Stimulated activated CD8-positive, alpha-beta memory T cell treated with anti-CD3 and anti-CD28 coated beads, Interleukin-4, amount 100 ng/mL, for 24 hours (primary cell): ENCODE measurements around the gene ALG12.

Source experiments
- DNase-seq: peaks from one replicate; pipeline ENCODE4 v3.0.0-alpha.2; 2020; ENCODE audit warnings: low read depth

The ALG12 gene

DNA sequence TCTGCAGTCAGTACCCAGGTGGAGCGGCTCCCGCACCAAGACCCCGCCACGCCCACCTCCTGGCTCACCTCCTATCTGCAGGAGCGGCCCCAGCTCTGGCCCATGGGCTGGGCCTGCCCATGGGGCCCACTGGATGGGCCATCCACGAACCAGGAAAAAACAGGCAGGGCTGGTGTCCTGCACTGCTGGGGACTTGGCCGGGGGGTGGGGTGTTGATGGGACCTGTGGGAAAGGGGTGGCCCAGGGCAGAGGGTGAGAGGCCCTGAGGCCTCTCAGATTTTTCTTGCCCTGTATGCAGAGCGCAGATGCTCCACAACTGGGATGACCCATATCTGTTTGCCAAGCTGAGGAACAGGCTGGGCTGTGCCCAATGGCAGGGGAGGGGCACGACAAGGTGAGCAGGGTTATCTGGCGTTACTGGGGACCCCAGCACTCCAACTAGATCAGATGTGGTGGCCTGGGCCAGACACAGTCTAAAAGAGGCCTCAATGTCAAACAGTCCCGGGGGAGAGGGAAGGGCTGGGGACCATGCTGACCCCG, 39.7 kb upstream of the ALG12 start:
- no peak for DNase-seq

- no peak for DNase-seq
Measured at GRCh38 chr22:49956914-49957825, 38.9 kb upstream of the ALG12 start.

GRCh38 chr22:49956418-49956770, 38.2 kb upstream of the ALG12 start:
- no peak for DNase-seq

- DNase-seq: no peak
Measured at GRCh38 chr22:49955581-49956417, 37.6 kb upstream of the ALG12 start.

DNA sequence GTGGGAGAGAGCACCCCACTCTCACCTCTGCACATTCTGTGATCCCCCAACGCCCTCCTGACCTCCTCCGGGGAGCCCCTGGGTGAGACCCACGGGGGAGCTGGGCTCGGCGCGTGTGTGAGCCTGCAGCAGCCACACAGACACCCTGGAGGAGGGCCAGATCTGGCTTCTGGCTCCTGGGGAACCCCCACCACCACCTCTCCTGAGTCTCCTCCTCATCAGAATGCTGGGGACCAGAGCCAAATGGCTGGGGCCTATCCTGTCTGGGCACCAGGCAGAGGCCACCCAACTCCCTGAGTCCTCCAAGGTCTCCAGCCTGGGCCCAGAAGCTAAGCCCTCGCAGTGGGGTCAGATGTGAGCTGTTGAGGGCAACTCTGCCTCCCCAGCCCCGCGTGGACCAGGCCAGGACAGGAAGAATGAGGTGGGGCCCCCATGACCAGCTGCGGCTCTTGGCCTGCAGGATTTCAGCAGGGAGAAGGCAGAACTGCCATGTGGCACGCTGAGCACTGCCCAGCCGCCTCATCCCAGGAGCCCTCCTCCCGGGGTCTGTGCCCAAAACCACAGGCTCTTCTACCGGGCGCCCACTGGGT, 36.8 kb upstream of the ALG12 start:
- DNase-seq: no peak

DNA sequence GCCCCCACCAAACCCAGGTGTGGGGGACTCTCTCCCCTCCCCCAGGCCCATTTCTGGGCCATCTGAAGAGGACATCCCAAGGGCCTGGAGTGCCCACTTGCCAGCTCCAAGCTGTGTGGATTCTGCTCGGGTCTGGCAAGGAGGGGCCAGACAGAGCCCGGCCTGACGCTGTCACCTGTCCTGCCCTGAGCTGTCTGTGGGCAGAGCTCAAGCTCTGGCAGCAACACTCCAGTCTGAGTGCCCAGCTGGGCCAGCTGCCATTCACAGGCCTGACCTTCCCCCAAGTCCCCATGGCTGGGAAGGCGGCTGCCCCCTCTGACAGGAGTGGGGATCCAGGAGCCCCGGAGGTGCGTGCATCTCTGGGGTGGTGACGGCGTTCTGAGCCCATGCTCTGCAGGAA, 36.1 kb upstream of the ALG12 start:
- no peak for DNase-seq

GRCh38 chr22:49953680-49954344, 35.6 kb upstream of the ALG12 start:
- DNase-seq: no peak

DNA sequence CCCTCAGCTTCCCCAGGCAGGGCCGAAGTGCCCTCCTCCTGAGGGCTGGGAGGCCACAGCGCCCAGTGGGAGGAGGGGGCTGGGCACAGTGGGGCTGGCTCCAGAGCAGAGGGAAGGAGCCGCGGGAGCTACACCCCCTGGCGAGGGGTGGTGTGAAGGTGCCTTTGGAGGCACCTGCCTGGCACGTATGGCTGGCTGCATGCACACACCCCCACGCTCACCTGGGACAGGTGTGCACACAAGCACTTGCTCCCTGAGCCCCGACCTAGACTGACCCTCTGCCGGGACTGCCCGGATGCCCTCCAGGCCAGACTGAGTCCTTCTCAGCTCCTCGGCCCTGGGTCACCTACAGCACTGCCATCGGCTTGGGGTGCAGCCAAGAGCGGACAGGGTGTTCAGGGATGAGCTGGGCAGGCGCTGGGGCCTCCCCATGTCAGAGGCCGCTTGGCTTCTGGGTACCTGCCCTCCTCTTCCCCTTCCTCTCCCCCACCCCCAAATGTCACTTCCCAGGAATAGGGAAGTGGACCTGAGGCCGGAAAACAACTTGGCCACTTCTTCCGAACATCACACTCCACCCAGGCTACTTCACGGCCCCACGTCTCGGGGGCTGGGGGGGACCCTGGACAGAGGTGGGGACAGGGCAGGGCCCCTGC, 34.9 kb upstream of the ALG12 start:
- no peak for DNase-seq

GRCh38 chr22:49951986-49952896, 34.0 kb upstream of the ALG12 start:
- no peak for DNase-seq

GRCh38 chr22:49951678-49951985, 33.4 kb upstream of the ALG12 start:
- DNase-seq: no peak

- peak; percentile 81 for DNase-seq
Measured at GRCh38 chr22:49951000-49951677, 32.9 kb upstream of the ALG12 start.

DNA sequence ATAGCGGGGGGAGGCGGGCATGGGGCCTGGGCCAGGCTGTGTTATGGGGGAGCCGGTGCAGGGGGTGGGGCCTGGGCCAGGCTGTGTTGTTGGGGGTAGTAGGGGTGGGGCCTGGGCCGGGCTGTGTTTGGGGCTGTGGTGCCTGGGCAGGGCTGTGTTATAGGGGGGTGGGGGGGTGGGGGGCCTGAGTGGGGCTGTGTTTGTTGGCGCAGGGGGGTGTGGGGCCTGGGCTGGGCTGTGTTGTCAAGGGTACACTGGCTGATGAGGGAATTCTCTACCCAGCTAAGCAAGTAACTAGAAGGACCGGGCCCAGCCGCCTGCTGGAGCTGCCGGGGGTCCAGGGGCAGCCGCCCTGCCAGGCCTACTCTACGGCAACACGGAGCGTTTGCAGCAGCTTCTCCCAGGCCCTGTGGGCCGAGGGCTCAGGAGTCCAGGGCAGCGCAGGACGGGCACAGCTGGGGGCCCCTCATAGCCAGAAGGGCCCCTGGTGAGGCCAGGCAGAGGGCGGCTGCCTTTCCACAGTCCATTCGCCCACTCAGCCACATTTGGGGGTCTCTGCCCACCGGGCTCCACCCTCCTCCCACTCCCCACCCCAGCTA, 32.3 kb upstream of the ALG12 start:
- DNase-seq: no peak

DNA sequence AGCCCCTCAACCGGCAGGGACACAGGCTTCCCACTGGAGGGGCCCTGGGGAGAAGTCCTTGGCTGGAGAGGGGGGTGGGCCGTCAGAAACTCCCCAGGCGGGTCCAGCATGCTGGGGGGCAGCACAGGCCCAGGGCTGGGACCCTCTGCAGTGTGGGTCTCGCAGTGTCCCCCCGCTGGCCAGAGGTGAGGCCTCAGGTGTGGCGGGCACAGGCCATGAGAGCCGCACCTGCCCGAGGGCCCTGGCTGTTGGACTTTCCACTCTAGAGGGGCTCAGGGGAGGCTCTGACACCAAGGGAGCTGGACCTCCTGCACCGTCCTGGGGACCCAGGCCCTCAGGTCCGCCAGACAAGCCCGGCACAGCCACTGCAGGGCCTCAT, 31.7 kb upstream of the ALG12 start:
- no peak for DNase-seq

DNA sequence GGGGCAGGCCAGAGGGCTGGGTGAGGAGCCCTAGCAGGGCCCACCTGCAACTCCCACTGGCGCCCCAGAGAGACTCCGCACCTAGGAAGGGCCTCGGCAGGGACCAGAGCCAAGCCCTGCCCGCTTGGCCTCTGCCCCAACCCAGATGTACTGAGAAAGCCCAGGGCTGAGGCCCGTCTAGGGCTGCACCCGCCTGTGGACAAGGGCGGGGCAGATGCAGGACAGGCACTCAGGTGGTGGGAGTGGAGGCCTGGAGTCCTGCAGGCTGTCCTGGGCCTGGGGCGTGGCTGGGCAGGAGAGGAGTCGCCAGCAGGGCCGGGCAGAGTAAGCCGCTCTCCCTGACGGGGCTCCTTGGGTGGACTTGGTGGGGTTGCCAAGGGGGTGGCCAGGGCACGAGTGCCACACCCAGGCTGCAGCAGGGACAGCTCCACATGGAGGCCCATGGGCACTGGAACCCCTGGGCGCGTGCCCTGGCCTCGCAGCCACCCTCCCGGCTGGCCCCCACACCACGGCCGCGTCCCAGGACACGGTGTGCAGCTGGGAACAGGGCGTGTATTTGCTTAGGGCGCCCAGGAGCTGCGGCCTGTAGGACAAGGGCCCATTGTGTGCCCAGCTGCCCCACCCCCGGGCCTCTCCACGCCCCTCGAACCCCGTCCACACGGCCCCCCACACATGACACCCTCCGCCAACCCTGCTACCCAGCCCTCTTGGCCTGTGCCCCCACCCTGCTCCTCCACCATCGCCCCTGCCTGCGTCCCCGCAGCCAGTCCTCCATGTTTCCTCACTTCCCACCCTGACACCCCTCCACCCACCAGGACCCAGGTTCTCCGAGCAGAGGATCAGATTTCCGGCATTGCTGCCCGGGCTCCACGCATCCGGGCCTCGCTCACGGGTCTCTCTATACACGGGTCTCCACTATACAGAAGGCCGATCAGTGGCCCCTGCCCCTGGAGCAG, 31.0 kb upstream of the ALG12 start:
- DNase-seq: no peak

DNA sequence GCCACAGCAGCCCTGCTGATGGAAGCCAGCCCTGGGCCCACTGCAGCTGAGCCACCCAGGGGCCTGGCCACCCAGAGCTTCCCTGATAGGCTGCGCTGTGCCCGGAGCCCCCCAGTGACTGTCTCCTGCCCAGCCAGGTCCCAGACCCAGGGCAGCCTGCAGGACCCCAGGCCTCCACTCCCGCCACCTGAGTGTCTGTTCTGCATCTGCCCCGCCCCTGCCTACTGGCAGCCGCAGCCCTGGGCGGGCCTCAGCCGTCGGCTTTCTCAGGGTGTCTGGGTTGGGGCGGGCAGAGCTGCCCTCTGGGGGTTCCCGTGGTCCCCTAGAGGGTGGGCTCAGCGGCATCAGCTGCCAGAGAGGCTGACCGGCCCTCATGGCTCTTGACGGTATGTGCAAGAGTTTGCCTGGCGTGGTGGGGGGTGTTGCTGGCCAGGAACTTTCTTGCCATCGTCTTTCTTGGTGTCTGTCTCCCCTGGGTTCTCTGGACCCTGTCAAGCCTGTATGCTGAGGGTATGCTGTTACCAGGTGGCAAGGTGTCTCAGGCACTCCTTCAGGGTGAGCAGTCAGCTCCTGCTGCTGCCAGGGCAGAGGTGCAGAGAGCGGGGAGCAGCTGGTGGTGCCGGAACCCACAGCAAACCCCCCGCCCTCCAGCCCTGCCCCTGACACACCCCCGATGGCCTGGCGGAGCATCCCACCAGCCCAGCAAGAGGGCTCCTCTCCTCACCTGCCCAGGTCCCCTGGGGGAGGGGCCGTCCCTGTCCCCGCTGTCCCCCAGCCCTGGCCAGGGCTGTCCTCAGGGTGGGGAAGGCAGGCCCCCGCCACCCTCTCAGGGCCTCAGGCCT, 30.1 kb upstream of the ALG12 start:
- DNase-seq: no peak

DNA sequence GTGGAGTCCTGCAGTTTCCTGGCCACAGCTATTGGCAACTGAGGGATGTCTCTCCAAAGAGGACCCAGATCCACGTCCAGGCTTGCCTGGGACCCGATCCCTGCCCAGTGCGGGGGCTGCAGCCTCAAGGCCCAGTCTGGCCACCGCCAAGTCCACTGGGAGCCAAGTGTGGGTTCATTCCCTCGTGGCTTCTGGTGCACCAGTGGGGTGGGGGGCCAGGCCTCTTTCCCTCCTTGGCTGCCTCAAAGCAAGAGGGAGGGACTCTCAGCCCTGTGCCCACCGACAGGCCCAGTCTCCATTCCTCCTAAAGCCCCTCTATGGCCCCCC, 29.0 kb upstream of the ALG12 start:
- no peak for DNase-seq

GRCh38 chr22:49946612-49947295, 28.5 kb upstream of the ALG12 start:
- DNase-seq: no peak
